Measurements from ENCODE around the gene RNF138.

DNA sequence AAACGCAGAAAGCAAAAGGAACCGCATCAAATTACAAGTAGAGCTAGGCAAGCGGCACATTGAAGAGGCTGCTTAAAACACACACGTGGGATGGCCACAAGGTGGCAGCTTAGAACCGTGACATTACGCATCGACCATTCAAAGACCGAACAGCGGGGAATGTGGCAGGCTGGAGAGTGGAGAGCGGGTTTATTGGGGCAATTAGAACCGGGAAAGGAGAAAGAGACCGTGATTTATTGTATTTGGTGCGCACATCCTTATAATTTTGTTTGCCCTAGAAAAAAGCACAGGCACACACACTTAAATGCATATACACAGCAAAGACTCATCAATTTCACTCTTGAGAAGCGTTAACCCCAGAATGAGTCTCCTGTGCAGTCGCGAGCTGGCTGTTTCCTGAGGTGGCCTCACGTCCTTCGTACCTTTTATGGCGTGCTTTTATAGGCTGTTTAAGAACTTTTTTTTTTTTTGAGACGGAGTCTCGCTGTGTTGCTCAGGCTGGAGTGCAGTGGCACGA, 66.5 kb downstream of the RNF138 start:
- TF ChIP-seq POLR2A (IDR thresholded peaks at IDR 0.05): peak in 1 of 2 donors; percentile 30
- TF ChIP-seq, protein P1, sequence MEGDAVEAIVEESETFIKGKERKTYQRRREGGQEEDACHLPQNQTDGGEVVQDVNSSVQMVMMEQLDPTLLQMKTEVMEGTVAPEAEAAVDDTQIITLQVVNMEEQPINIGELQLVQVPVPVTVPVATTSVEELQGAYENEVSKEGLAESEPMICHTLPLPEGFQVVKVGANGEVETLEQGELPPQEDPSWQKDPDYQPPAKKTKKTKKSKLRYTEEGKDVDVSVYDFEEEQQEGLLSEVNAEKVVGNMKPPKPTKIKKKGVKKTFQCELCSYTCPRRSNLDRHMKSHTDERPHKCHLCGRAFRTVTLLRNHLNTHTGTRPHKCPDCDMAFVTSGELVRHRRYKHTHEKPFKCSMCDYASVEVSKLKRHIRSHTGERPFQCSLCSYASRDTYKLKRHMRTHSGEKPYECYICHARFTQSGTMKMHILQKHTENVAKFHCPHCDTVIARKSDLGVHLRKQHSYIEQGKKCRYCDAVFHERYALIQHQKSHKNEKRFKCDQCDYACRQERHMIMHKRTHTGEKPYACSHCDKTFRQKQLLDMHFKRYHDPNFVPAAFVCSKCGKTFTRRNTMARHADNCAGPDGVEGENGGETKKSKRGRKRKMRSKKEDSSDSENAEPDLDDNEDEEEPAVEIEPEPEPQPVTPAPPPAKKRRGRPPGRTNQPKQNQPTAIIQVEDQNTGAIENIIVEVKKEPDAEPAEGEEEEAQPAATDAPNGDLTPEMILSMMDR (IDR thresholded peaks at IDR 0.05): peak; percentile 34 to 96 (median 90)
